Keratinocyte (primary cell): Measurements from ENCODE around the gene AATF. TPM values are rescaled to one million over a fixed set of nuclear protein-coding genes. Genes with fewer than 3 reads are reported as not detected.

ENCODE experiments used
- DNase-seq: peaks from one replicate; pipeline ENCODE4 v3.0.0-alpha.2; 2011; ENCODE audit warnings: low read depth, missing footprints, low spot score
- FAIRE-seq: peaks from 2 replicates; lab custom pipeline; 2011; peaks lifted over from hg19 to GRCh38; lab: Jason Lieb, UNC
- H2AFZ ChIP-seq: 2 replicates; pipeline ENCODE4 v1.6.0; 2012; ENCODE audit warnings: low read length, control low read depth, inconsistent platforms; ENCODE audit not compliant: control insufficient read depth
- H3K27ac ChIP-seq: 2 replicates; pipeline ENCODE4 v1.5.1; 2011; ENCODE audit warnings: low read length; ENCODE audit not compliant: control insufficient read depth, insufficient read depth
- H3K27me3 ChIP-seq: 3 replicates; pipeline ENCODE4 v1.6.0; 2011; ENCODE audit warnings: low read length; ENCODE audit not compliant: control insufficient read depth, insufficient read depth; ENCODE audit errors: extremely low read depth
- H3K36me3 ChIP-seq, 2 experiments: 2 replicates in 1 of 2; 3 replicates in 1 of 2; pipeline ENCODE4 v1.5.1; 2011; ENCODE audit warnings: low read length in 2 of 2, mild to moderate bottlenecking in 1 of 2; ENCODE audit not compliant: control insufficient read depth in 2 of 2, insufficient read depth in 2 of 2; ENCODE audit errors: extremely low read depth in 1 of 2
- H3K4me1 ChIP-seq: 3 replicates; pipeline ENCODE4 v1.5.1; 2011; ENCODE audit warnings: low read length; ENCODE audit not compliant: control insufficient read depth, insufficient read depth; ENCODE audit errors: extremely low read depth
- H3K4me2 ChIP-seq: 3 replicates; pipeline ENCODE4 v1.6.0; 2011; ENCODE audit warnings: low read depth, low read length; ENCODE audit not compliant: control insufficient read depth, insufficient read depth; ENCODE audit errors: extremely low read depth
- H3K4me3 ChIP-seq, 3 experiments: fragments of 200-600 bp in 1 of 3; sonication (generic) in 1 of 3; 2 replicates in 2 of 3; 3 replicates in 1 of 3; pipeline ENCODE4 v1.5.1; 2011 to 2016; ENCODE audit warnings: low read length in 3 of 3, mild to moderate bottlenecking in 3 of 3, control low read depth in 2 of 3, inconsistent platforms in 1 of 3, low read depth in 1 of 3, mixed read lengths in 1 of 3, mixed run types in 1 of 3, moderate library complexity in 1 of 3; ENCODE audit not compliant: control insufficient read depth in 2 of 3, insufficient read depth in 2 of 3; ENCODE audit errors: extremely low read depth in 1 of 3
- H3K79me2 ChIP-seq: 2 replicates; pipeline ENCODE4 v1.6.0; 2012; ENCODE audit warnings: low read length; ENCODE audit not compliant: control insufficient read depth, insufficient read depth
- H3K9ac ChIP-seq: 3 replicates; pipeline ENCODE4 v1.6.0; 2011; ENCODE audit warnings: low read length; ENCODE audit not compliant: control insufficient read depth, insufficient read depth; ENCODE audit errors: extremely low read depth
- H3K9me1 ChIP-seq: 3 replicates; pipeline ENCODE4 v1.6.0; 2011; ENCODE audit warnings: low read length; ENCODE audit not compliant: control insufficient read depth, insufficient read depth; ENCODE audit errors: extremely low read depth
- H3K9me3 ChIP-seq: 2 replicates; pipeline ENCODE4 v1.5.1; 2012; ENCODE audit warnings: low read depth, low read length; ENCODE audit not compliant: control insufficient read depth
- H4K20me1 ChIP-seq: 3 replicates; pipeline ENCODE4 v1.6.0; 2011; ENCODE audit warnings: low read length; ENCODE audit not compliant: control insufficient read depth, insufficient read depth; ENCODE audit errors: extremely low read depth
- CTCF ChIP-seq, 3 experiments: IDR thresholded peaks in 1 of 3; conservative IDR thresholded peaks in 1 of 3; optimal IDR thresholded peaks in 1 of 3; 2 replicates in 2 of 3; 3 replicates in 1 of 3; pipeline versions ENCODE3 to v1.5.1; 2011; ENCODE audit warnings: low read length in 3 of 3, mild to moderate bottlenecking in 3 of 3, moderate library complexity in 2 of 3, control low read depth in 1 of 3, inconsistent platforms in 1 of 3; ENCODE audit not compliant: insufficient read depth in 2 of 3; ENCODE audit errors: extremely low read depth in 1 of 3
- EZH2 ChIP-seq: IDR thresholded peaks from one replicate; pipeline ENCODE4 v1.6.1; 2012; ENCODE audit warnings: inconsistent platforms, mild to moderate bottlenecking, low read length, moderate library complexity
- dilution Hi-C: fragments of 300-500 bp; cut with MboI; formaldehyde crosslinking; loops from one replicate; pipeline ENCODE4 v1.7.0; 2020; ENCODE audit warnings: low sequenced_read_pairs; ENCODE audit not compliant: extremely low pct_ligation_motif_present
- polyA plus RNA-seq, 5 experiments: library from polyadenylated mRNA; depleted of rRNA in 3 of 5; stranded (reverse) in 3 of 5; stranded (forward) in 1 of 5; unstranded in 1 of 5; fragments of >200 nt; gene quantifications; 1 replicate in 1 of 5; 2 replicates in 3 of 5; 3 replicates in 1 of 5; pipeline versions ENCODE4 v1.2.1 to v1.2.3, GENCODE V29; 2011 to 2012; ENCODE audit warnings: missing spikeins in 2 of 5, low read depth in 1 of 5, low replicate concordance in 1 of 5

AATF gene
- polyA plus RNA-seq, 1 donor (not counting 4 experiments of a cell fraction or from before 2014, with no cell fraction given), result 30.4 TPM

- no peak for DNase-seq
- FAIRE-seq, result no peak
- no peak for TF ChIP-seq EZH2
- no peak for TF ChIP-seq CTCF (optimal IDR thresholded peaks at IDR 0.05 in 1 of 3, IDR thresholded peaks at IDR 0.05 in 1 of 3, conservative IDR thresholded peaks at IDR 0.05 in 1 of 3; ENCODE audit: extremely low read depth in 1 of 3, insufficient read depth in 2 of 3, low read length in 3 of 3)
- peaks cover 6% of the 10 kb centered on the region for H3K79me2 ChIP-seq
- dilution Hi-C loops, result no loop called here
- H2AFZ ChIP-seq, result no peak overlapping the region
- H3K4me1 ChIP-seq, result peaks cover 43% of the 10 kb centered on the region
- peak overlapping the region; percentile 67 for H3K4me2 ChIP-seq
- no peak overlapping the region for H3K9ac ChIP-seq
- H4K20me1 ChIP-seq, result peaks cover 4% of the 10 kb centered on the region
- peaks cover 99% of the 10 kb centered on the region for H3K27me3 ChIP-seq
- H3K4me3 ChIP-seq, result peak overlapping the region in 2 of 3 experiments; percentile 36 to 64
- no peaks in the 10 kb centered on the region for H3K9me3 ChIP-seq
- H3K9me1 ChIP-seq, result no peaks in the 10 kb centered on the region
- no peaks in the 10 kb centered on the region for H3K36me3 ChIP-seq
- no peak overlapping the region for H3K27ac ChIP-seq
These were observed 8.9 kb upstream of the AATF start for GRCh38 chr17:36939802-36940312.

GRCh38 chr17:36940313-36941264 lies 8.2 kb upstream of the AATF start:
- H3K4me1 ChIP-seq, result peaks cover 38% of the 10 kb centered on the region
- TF ChIP-seq CTCF (optimal IDR thresholded peaks at IDR 0.05 in 1 of 3, IDR thresholded peaks at IDR 0.05 in 1 of 3, conservative IDR thresholded peaks at IDR 0.05 in 1 of 3; ENCODE audit: extremely low read depth in 1 of 3, insufficient read depth in 2 of 3, low read length in 3 of 3), result no peak
- TF ChIP-seq EZH2, result peak; percentile 57
- H3K27ac ChIP-seq, result no peak overlapping the region
- H2AFZ ChIP-seq, result no peak overlapping the region
- H3K4me3 ChIP-seq, result peak overlapping the region in 1 of 3 experiments; percentile 8
- H3K9me1 ChIP-seq, result no peaks in the 10 kb centered on the region
- no peaks in the 10 kb centered on the region for H3K9me3 ChIP-seq
- peak overlapping the region; percentile 16 for H3K4me2 ChIP-seq
- H3K79me2 ChIP-seq, result peaks cover 6% of the 10 kb centered on the region
- FAIRE-seq, result no peak
- H3K36me3 ChIP-seq, result no peaks in the 10 kb centered on the region
- H3K9ac ChIP-seq, result no peak overlapping the region
- peaks cover 96% of the 10 kb centered on the region for H3K27me3 ChIP-seq
- H4K20me1 ChIP-seq, result peaks cover 4% of the 10 kb centered on the region
- dilution Hi-C loops, result no loop called here
- DNase-seq, result no peak
